ENCODE data around the gene CTCF.

The CTCF gene

DNA sequence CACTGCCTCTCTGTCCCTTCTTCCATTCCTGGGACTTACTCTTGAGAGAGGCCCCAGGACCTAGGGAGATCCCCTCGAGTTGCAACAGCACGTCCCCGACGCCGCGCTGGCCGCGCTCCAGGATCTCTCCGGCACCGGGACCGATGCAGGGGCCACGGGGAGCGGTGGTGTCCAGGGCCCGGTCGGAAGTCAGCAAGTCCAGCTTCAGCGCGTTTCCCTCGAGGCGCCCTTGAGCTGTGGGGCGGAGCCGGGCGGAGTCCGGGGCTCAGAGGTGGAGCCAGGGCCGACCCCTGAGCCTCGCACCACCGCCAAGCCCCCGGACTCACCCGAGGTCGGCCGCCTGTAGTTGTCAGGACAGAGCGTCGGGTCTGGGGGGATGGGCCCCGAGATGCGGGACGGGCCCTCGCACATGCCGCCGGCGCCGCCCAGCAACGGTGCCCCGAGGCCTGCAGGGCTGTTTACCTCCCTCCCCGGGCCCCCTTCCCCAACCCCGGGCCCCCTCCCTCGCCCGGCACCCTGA is 103.8 kb downstream of the CTCF start:
- DNase-seq = peak; percentile 11 to 62 (median 44)

DNA sequence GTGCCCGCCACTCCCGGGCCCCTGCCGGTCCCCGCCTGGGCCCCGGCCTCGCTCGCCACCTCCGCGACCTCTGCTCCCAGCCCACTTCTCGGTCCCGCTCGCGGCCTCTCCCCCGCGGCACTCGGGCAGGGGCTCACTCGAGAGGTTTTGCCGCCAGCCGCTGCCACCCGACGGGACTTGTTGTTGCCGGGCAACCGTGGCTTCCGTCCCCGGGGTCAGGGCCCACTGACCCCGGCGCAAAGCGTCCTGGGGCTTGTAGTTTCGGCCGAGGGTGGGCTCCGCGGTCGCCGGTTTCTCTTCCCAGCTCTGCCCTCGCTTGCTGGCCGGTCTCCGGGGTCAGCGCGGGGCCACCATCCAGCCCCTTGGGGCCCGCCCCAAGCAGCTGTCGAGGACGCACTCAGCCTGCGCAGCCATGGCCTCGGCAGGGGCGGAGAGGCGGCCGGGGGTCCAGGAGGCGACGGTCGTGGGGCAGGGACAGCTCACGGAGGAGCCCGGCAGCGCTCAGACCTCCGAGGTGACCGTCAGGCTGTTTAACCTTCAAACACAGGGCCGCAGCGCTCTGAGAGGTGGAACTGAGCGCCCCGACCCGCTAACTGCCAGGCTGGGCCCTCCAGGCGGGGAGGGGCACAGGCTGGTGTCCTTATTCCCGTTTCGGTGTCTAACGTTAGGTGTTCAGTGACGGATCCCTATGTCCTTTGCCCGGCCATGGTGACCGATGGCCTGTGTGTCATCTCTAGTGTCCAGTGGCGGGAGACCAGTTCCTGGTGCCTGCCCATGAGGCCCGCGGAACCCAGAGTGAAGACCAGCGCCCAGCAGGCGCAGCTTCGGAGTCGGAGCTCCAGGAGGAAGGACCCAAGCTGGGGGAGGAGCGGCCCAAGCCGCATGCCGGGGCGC is 104.5 kb downstream of the CTCF start, which contains the start of the genes C16orf86 and ENKD1:
Gene C16orf86 (plus strand): TSS at position 256 of the 894 bp plus-strand sequence. CDS start 157 bp downstream, at position 413.
Gene ENKD1 (minus strand): TSS at position 192 of the 894 bp plus-strand sequence. CDS start 308 bp downstream, outside the sequence.
- peak; percentile 86 to 95 (median 92) for DNase-seq

DNA sequence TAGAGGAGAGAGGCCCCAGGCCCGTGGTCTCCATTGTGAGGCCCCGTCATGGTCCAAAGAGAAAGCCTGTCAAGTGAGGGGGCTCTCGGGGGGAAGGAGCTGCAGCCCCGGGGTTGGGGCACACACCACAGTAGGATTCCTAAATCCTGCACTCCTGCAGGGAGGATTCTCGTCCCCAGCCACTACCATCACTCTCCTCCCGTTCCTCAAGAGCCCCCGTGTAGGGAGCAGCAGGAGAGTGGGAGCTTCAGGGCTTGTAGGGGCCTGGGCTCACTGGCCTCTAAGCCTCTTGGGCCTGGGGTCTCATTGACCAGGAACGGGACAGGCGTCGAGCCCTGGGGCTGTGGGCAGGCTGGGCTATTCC is 105.1 kb downstream of the CTCF start:
- DNase-seq = no peak

- peak; percentile 91 to 95 (median 93) for DNase-seq
Observed at GRCh38 chr16:67667817-67668494, 105.6 kb downstream of the CTCF start.

DNA sequence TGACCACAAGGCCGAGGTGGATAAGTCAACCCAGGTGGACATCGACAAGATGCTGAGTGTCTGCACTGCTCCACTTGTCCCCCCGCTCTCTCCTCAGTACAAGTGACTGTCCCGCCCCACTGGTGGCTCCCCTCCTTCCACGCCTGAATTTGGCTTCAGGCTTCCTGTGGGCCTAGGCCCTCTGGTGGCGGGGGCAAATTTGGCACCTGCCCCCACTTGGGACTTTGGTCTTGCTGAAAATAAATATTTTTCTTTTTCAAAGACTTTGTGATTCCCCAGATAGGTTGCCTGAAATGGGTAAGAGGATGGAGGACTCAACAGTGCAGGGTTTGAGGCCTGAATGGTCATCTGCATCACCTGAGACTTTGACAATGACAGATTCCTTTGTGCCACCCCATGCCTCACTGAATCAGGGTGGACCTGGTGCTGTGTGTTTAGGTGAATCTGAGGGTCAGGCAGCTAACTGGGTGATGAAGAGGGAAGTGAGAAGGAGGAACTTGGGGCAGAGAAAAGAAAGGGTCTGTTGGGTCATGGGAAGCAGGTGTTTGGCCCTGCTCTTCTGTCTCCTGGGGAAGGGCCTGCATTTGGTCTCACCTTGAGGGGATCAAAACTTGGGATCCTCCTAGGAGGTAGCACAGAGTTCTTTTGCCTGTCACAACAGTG is 106.3 kb downstream of the CTCF start:
- peak in 3 of 4 experiments; percentile 18 to 46 (median 27) for DNase-seq

GRCh38 chr16:67669499-67670101 is 107.3 kb downstream of the CTCF start:
- no peak for DNase-seq

DNA sequence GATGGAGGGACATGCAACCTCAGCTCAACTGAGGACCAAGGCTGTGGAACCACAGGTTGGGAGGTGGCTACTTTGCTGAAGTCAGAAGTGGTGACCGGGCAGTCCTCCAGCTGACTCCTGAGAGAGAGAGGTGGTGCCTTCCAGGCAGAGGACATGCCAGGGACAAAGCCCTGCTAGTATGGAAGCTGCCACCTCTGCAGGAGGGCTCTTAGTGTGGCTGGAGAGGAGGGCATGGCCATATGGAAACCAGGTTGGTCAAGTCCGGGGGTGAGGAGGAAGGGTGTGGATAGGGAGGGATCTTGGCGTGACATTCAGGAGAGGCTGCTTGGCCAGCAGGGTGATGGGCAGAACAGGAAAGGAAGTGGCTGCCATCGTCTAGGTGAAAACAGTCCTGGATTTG is 110.0 kb downstream of the CTCF start:
- DNase-seq = no peak

- DNase-seq = peak; percentile 82 to 88 (median 85)
Observed at GRCh38 chr16:67672739-67673662, 110.7 kb downstream of the CTCF start.

GRCh38 chr16:67673712-67674580 is 111.6 kb downstream of the CTCF start:
- peak; percentile 89 to 94 (median 93) for DNase-seq

DNA sequence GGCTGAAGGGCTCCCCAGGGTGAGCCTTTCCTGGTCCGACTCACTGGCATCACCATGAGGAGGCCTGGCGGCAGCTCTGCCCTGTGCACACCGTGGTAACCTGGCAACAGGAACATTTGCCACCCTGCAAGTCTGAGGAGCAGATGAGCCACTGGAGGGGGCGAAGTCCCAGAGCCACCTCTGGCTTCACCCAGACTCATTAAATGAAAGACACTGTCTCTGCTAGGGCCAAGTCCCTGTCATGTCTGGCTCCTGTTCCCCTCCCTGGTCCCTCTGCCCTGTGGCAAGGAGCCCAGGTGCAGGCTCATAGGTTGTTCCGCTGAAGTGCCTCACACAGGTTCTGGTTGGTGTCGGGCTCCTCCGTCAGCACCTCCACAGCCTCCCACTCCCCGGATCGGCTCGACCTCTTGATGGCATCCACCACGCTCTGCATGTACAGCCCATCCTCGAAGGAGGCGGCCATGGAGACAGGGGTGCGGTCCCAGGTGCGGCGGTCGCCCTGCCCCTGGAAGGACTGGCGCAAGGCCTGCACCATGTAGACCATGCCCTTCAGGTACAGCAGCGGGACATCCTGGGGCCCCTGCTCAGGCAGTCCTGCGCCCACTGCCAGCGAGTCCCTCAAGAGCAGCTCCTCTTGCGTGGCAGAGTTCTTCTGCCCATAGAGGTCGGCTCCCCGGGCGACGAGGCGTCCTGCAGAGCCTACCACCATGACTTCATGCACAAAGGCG is 112.7 kb downstream of the CTCF start:
- DNase-seq = no peak

GRCh38 chr16:67675579-67675935 is 113.2 kb downstream of the CTCF start:
- DNase-seq = no peak

DNA sequence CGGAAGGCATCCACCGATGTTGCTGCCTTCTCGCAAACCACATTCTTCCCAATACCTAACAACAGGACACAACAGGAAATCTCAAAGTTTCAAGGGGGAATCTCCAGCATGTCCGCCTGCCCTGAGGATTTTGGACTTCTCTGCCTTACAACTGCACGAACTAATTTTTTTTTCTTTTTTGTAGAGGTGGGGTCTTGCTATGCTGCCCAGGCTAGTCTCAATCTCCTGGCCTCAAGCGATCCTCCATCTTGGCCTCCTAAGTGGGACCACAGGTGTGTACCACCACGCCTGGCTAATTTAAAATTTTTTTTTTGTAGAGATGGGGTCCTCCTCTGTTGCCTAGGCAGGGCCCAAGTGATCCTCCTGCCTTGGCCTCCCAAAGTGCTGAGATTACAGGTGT is 113.7 kb downstream of the CTCF start:
- no peak for DNase-seq

DNA sequence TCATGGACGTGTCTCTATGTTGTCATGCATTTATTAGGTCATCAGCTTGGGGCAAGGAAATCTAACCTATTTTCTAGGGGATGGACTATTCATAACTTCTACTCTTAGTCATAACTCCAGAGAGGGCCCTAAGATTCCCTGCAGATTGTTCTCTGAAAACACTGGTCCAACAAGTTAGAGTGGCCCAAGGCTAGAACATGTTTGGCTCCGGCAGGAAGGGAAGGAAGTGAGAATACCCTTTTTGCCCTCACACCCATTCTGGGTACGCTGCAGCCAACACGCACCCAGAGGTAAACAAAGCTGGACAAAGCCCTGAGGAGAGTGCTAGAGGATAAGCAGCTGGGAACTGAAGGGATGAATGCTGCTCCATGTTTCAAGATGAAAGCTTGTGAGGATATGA is 114.2 kb downstream of the CTCF start:
- DNase-seq = no peak

GRCh38 chr16:67676939-67677338 is 114.6 kb downstream of the CTCF start:
- DNase-seq = no peak

- no peak for DNase-seq
Observed at GRCh38 chr16:67677712-67678111, 115.4 kb downstream of the CTCF start.

DNA sequence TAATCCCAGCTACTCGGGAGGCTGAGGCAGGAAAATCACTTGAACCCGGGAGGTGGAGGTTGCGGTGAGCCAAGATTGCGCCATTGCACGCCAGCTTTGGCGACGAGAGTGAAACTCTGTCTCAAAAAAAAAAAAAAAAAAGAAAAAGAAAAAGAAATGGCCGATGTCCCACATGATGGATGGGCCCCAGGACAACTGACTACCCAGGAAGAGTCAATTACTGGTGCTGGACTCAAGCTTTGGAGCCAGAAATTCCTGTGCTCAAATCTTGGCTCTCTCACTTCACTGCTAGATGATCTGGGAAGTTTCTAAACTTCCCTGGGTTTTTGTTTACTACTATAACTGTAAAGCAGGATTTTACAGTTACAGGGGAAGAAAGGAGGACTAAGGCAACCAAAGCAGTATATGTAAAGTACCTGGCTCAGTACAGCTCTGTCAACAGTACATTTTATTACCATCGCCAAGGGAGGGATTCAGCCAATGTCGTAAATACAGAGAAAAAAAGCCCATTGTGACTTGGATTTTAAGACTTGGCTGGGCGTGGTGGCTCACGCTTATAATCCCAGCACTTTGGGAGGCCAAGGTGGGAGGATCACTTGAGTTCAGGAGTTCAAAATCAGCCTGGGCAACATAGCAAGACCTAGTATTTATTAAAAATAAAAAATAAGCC is 116.2 kb downstream of the CTCF start:
- no peak for DNase-seq

GRCh38 chr16:67679935-67680897 is 117.9 kb downstream of the CTCF start:
- DNase-seq = no peak

DNA sequence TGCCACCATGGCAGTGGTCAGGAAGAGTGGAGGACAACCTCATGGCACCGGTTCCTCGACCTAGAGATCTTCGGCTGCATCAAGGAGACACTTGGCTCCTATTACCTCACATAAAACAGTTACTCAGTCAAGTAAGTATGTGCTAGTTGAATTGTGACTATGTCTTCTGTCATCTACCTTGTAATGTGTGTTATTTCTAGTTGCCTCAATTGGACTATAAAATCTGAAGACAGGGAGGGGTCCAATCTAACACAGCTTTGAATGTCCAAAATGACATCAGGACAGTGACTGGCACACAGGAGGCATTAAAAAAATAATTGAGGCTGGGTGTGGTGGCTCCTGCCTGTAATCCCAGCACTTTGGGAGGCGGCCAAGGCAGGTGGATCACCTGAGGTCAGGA is 121.4 kb downstream of the CTCF start:
- DNase-seq = no peak

Data from suppressor macrophage (primary cell).